B cell (primary cell): ENCODE measurements around the gene PANK4.

Experiments used
- EZH2 ChIP-seq: IDR thresholded peaks from 2 replicates; pipeline ENCODE4 v1.6.1; 2012; ENCODE audit warnings: borderline replicate concordance, low read depth, mild to moderate bottlenecking, moderate library complexity, low read length; ENCODE audit not compliant: insufficient read depth, poor library complexity, severe bottlenecking
- TF ChIP-seq, protein P1 (sequence below): fragments of 200-600 bp; IDR thresholded peaks from one replicate; pipeline ENCODE4 v1.8.0; 2022; ENCODE audit warnings: antibody characterized with exemption, mild to moderate bottlenecking

DNA sequence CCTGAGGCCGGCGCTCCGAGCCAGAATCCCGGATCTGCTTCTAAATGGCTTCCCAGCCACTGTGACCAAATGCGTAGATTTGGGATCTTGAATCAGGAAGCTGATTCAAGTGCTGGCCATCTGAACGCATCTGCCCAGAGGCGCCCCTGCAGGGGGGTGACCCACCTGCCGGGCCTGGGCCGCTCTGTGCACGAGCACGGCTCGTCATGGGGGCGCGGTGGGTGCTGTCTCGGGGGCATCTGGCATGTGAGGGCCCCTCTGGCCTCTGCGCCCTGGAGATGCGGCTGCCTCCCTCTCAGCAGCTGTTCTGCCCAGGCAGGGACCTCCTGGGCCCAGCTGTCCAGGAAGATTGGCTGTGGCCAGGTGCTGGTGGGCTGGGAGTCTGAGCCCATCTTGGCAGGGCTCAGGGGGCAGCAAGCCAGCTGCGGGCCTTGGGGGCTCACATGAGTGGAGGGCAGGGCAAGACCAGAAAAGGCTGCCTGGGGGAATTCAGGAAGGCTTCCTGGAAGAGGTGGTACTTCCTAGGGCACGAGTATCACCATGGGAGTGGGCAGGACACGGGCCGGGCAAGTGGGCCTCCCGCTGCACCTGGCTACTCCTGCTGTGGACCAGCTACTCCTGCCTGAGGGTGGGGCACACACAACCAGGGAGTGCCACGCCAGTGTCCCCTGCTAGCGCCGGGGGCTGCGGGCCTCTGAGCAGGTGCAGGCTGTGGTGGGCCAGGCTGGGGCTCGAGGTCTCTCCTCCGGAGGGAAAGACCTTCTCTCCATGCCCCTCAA, 25.2 kb downstream of the PANK4 start:
- TF ChIP-seq, protein P1, sequence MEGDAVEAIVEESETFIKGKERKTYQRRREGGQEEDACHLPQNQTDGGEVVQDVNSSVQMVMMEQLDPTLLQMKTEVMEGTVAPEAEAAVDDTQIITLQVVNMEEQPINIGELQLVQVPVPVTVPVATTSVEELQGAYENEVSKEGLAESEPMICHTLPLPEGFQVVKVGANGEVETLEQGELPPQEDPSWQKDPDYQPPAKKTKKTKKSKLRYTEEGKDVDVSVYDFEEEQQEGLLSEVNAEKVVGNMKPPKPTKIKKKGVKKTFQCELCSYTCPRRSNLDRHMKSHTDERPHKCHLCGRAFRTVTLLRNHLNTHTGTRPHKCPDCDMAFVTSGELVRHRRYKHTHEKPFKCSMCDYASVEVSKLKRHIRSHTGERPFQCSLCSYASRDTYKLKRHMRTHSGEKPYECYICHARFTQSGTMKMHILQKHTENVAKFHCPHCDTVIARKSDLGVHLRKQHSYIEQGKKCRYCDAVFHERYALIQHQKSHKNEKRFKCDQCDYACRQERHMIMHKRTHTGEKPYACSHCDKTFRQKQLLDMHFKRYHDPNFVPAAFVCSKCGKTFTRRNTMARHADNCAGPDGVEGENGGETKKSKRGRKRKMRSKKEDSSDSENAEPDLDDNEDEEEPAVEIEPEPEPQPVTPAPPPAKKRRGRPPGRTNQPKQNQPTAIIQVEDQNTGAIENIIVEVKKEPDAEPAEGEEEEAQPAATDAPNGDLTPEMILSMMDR = no peak
- TF ChIP-seq EZH2 = no peak
